Upper lobe of right lung (tissue), 1 donor: ENCODE measurements around the gene KCNMB3. TPM values are rescaled to one million over a fixed set of nuclear protein-coding genes. Genes with fewer than 3 reads are reported as not detected.

Source experiments
- ATAC-seq: fragments of 200-7000 bp; cut with Tn5 transposase; one replicate; pipeline ENCODE4 v1.9.1; 2020; ENCODE audit warnings: mild to moderate bottlenecking, moderate library complexity
- DNase-seq: peaks from one replicate; pipeline ENCODE4 v3.0.0-alpha.2; 2020
- H3K27ac ChIP-seq: fragments of 200-600 bp; one replicate; pipeline ENCODE4 v1.8.0; 2022
- H3K27me3 ChIP-seq: fragments of 200-600 bp; one replicate; pipeline ENCODE4 v1.8.0; 2022; ENCODE audit warnings: mild to moderate bottlenecking
- H3K36me3 ChIP-seq: fragments of 200-600 bp; one replicate; pipeline ENCODE4 v1.8.0; 2022
- H3K4me1 ChIP-seq: fragments of 200-600 bp; one replicate; pipeline ENCODE4 v1.8.0; 2022
- H3K4me3 ChIP-seq: fragments of 200-600 bp; one replicate; pipeline ENCODE4 v1.8.0; 2022; ENCODE audit warnings: mild to moderate bottlenecking
- H3K9me3 ChIP-seq: fragments of 200-600 bp; one replicate; pipeline ENCODE4 v1.8.0; 2022
- intact Hi-C: fragments of 100-400 bp; cut with DNase I; formaldehyde crosslinking; loops from one replicate; pipeline ENCODE4 v1.11.0; 2022
- long read RNA-seq: library from polyadenylated mRNA; unstranded; transcript quantifications from one replicate; pipeline ENCODE4 v2.0.0, GENCODE V29; 2021
- total RNA-seq: library from RNA; stranded (reverse); fragmentation: NEBNext Ultra II Directional; extraction: Animal tissue kit (Norgen Biotek cat#: 25700); gene quantifications from one replicate; pipeline ENCODE4 v1.2.1, GENCODE V29; 2021
- TF ChIP-seq, protein P1 (sequence below): fragments of 200-600 bp; IDR thresholded peaks from one replicate; pipeline ENCODE4 v1.8.0; 2022; ENCODE audit warnings: antibody characterized with exemption
- donor health status: DM: no; HTN: yes; CAD: no; lungs with severe emphysema.

The KCNMB3 gene, protein sequence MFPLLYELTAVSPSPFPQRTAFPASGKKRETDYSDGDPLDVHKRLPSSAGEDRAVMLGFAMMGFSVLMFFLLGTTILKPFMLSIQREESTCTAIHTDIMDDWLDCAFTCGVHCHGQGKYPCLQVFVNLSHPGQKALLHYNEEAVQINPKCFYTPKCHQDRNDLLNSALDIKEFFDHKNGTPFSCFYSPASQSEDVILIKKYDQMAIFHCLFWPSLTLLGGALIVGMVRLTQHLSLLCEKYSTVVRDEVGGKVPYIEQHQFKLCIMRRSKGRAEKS
- 2.5 TPM for total RNA-seq
- long read RNA-seq, partial matches to known transcripts, result 0 of 1 reads
- long read RNA-seq, other reads (novel, unspliced or antisense), result 0 of 1 reads

DNA sequence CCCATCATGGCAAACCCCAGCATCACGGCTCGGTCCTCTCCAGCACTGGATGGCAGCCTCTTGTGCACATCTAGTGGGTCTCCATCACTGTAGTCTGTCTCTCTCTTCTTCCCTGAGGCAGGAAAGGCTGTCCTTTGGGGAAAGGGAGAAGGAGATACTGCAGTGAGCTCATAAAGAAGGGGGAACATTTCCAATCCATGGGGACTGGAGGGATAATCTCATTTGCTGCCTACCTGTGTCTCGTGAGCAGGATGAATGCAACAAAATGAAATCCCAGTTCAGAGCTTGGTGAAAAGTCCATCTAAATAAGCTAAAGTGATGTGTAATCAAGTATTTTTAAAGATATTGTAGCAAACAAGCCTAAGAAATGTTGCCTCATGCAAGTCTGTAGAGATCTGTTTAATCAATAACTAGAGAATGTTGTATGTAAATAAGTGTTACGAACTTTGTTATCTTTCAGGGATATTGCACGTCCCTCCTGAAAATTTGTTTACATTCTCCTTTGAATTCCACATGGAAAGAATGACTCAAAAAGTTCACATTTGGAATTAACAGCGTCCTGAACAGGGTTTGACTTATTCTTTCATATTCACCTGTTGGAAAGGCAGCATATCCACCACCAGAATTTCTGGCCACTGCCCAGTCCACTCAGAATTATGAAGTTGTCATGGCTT lies at the start of gene KCNMB3:
Gene KCNMB3, minus strand, starts transcription at position 312 of the 674 bp plus-strand sequence. Its CDS starts 124 bp downstream, at position 188.
- H3K36me3 ChIP-seq, result no peaks in the 10 kb centered on the region
- no peak within 1 kb of the TSS for H3K4me3 ChIP-seq
- H3K27ac ChIP-seq, result no peak within 1 kb of the TSS
- TF ChIP-seq, protein P1, sequence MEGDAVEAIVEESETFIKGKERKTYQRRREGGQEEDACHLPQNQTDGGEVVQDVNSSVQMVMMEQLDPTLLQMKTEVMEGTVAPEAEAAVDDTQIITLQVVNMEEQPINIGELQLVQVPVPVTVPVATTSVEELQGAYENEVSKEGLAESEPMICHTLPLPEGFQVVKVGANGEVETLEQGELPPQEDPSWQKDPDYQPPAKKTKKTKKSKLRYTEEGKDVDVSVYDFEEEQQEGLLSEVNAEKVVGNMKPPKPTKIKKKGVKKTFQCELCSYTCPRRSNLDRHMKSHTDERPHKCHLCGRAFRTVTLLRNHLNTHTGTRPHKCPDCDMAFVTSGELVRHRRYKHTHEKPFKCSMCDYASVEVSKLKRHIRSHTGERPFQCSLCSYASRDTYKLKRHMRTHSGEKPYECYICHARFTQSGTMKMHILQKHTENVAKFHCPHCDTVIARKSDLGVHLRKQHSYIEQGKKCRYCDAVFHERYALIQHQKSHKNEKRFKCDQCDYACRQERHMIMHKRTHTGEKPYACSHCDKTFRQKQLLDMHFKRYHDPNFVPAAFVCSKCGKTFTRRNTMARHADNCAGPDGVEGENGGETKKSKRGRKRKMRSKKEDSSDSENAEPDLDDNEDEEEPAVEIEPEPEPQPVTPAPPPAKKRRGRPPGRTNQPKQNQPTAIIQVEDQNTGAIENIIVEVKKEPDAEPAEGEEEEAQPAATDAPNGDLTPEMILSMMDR, result no peak
- intact Hi-C loops, result no loop called here
- H3K9me3 ChIP-seq, result no peaks in the 10 kb centered on the region
- no peak for ATAC-seq
- no peak for DNase-seq
- H3K4me1 ChIP-seq, result no peaks in the 10 kb centered on the region
- H3K27me3 ChIP-seq, result no peaks in the 10 kb centered on the region

DNA sequence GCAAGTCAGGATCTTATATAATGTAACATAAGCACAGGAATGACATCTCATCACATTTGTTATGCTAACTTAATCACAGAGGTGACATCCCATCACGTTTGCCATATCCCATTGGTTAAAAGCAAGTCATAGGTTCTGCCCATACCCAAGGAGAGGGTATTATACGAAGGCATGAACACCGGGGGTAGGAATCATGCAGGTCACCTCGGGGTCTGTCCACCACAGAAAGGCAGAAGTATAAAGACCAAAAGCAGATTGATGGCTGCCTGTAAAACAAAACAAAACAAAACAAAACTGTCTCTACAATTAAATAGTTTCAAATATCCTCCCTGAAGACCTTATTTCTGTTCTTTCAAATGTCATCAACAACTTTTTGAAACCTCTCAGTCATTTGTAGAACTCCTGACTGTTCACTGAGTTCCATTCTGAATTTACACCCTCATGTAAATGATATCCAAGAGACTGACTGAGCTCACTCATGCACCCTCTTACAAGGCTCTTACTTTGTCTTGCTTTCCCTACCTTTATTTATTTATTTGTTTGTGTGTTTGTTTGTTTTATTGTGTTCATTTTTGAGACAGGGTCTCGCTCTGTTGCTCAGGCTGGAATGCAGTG lies 49.2 kb upstream of the KCNMB3 start:
- no peaks in the 10 kb centered on the region for H3K4me1 ChIP-seq
- no peak for DNase-seq
- TF ChIP-seq, protein P1, result no peak
- no peak for ATAC-seq
- intact Hi-C loops, result no loop called here
- no peaks in the 10 kb centered on the region for H3K27me3 ChIP-seq
- H3K27ac ChIP-seq, result no peak overlapping the region
- H3K36me3 ChIP-seq, result no peaks in the 10 kb centered on the region
- H3K4me3 ChIP-seq, result no peak overlapping the region
- no peaks in the 10 kb centered on the region for H3K9me3 ChIP-seq

DNA sequence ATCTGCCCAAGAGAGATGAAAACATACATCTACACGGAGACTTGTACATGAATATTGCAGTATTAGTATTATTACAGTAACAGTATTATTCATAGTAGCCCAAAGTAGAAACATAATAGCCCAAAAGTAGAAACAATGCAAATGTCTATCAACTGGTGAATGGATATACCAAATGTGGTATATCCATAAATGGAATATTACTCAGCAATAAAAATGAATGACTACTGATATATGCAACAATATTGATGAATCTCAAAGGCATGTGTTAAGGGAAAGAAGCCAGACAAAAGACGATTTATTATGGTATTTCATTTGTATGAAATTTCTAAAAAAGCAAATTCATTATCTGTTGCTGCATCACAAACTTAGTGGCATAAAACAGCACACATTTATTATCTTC lies 48.4 kb upstream of the KCNMB3 start:
- TF ChIP-seq, protein P1, result no peak

DNA sequence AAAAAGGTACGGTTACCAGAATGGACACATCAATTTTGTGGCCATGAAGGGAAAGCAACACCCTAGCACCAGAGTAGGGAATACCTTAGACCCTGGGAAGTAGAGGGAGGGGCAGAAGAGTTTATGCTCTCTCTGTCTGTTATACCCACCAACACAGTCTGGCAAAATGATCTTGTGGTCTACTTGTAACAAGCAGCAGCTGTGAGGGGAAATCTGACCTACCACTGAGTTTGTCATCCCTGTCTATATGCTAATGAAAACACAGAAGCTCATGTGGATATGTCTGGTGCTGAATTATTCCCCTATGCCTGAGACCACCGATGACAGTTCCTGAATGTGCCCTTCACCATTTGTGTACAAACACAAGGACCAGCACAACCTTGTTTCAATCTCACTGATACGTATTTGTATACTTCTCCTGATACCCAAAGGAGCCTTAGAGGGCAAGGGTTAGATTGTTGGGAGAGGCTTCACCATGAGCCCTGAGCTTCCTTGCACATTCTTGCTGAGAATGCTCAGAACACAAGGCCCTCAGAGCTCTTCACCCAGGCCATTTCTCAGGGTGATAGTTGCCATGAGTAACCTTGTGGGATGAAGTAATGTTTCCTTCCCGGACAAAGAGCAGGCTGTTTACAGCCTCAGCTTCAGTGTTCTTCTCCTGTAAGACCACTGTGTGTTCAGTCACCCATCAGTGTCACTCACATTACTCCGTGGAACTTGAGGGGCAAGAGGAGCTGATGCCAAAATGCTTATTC lies 47.2 kb upstream of the KCNMB3 start:
- Histone ChIP-seq H3K4me3 (no peak overlapping the region), H3K9me3 (no peaks in the 10 kb centered on the region), H3K27me3 (no peaks in the 10 kb centered on the region), H3K4me1 (no peaks in the 10 kb centered on the region), H3K27ac (no peak overlapping the region), H3K36me3 (no peaks in the 10 kb centered on the region)
- DNase-seq (no peak), ATAC-seq (no peak)
- intact Hi-C loops, result no loop called here
- TF ChIP-seq, protein P1, result no peak

More for the DNA sequence above, 48.4 kb upstream of the KCNMB3 start:
- no peaks in the 10 kb centered on the region for H3K4me1 ChIP-seq
- no peak overlapping the region for H3K4me3 ChIP-seq
- ATAC-seq, result no peak
- no peaks in the 10 kb centered on the region for H3K36me3 ChIP-seq
- H3K9me3 ChIP-seq, result no peaks in the 10 kb centered on the region
- no peak for DNase-seq
- no peak overlapping the region for H3K27ac ChIP-seq
- no peaks in the 10 kb centered on the region for H3K27me3 ChIP-seq
- intact Hi-C loops, result no loop called here

DNA sequence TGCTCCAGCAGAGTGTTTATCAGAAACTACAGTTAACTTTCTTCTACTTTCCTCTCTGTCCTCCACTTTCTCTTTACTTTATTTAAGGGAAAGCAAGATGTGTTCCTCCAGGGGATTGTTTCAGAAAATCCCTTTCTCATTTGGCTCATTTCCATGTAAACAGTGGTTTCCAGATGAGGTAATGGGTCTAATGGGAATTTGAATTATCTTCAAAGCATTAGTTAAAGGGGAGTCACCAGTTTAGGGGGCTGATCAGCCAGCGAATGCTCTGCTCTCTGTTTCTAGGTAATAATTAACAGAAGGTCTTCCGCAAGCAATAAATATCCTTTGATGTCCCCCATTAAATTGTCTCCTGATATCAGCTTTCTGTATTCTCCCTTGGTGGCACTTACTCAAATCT lies 41.5 kb upstream of the KCNMB3 start:
- H3K27ac ChIP-seq, result no peak overlapping the region
- TF ChIP-seq, protein P1, result no peak
- H3K9me3 ChIP-seq, result no peaks in the 10 kb centered on the region
- ATAC-seq (no peak), DNase-seq (no peak)
- H3K36me3 ChIP-seq, result no peaks in the 10 kb centered on the region
- no peaks in the 10 kb centered on the region for H3K27me3 ChIP-seq
- H3K4me1 ChIP-seq, result no peaks in the 10 kb centered on the region
- H3K4me3 ChIP-seq, result no peak overlapping the region
- intact Hi-C loops, result no loop called here
